ENCODE measurements around the gene CCDC85C. TPM values are rescaled to one million over a fixed set of nuclear protein-coding genes. Genes with fewer than 3 reads are reported as not detected.

Gene CCDC85C
- total RNA-seq, 6 donors from 2014 or later: 5.2 to 31.0 (median 20.4) TPM

DNA sequence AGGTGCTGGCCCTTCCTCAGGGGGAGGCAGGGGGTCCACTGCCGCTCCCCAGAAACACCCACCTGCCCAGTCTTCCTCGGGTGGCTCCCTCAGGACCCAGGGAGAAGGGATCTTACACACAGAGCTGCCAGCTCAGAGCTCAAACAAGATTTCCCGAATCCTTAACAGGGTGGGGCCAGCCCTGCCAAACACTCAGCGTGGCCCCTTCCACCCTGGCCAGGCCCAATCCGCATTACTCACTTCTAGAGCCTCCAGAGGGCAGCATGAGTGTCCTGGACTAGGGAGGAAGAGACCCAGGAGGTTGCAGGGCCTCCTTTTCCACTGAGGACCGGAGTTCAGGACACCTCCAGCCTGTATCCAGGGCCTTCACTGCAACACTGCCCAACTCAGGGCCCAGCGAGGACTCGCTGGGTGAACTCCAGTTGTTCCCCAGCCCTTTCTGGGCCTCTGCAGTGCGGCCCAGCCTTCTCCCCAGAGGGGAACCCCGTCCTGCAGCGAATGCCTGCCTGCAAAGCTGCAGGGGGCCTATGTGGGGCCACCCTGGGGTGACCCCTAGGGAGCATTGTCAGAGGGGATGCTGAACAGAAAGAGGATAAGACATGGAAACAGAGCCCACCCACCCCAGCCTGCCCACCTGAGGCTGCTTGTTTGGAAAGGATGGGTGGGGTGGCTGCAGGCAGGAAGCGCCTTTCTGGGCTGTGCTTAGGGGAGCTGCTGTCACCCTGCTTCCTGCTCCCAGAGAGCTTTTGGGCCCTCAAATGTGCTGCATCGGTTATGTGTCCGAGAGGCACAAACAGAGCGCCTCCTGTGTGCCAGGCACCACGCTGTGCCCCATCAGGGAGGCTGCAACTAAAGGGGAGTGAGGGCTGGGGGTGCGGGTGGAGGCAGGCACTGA is 79.0 kb downstream of the CCDC85C start:
- Histone ChIP-seq H3K27ac (peak overlapping the region in 3 of 4 donors; percentile 21 to 47 (median 37)), H3K9me3 (no peaks in the 10 kb centered on the region)
- WGBS, 2 donors: 54 to 59% methylated on average over 6 to 16 of the region's 17 CpGs

DNA sequence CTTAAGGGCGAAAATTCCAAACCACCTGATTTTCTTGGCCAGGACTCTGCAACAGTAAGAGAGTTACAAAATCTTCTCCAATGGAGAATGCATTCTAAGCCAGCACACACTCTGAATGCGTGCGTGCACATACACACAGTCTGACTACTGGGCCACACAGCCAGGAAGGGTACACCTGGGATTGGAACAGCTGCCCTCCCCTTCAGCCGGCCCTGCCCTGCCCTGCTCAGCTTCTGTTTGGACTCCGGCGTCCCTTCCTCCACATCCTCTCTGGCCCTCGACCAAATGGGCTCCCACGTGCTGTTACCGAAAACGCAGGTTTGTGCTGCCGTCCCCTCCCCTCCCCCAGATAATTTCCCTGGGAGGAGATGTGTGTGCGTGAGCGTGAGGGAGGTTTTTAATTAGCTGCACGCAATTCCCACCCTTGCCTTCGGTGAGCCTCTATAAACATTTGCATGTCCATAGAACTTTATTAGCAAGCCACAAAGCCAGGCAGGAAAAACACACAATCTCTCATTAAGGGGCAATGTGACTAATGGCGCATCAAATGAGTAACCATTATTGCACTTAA is 79.8 kb downstream of the CCDC85C start:
- Histone ChIP-seq H3K4me3 (no peak overlapping the region), H3K27me3 (no peaks in the 10 kb centered on the region), H3K9me3 (no peaks in the 10 kb centered on the region), H3K4me1 (peaks cover 30 to 50% (median 30%) of the 10 kb centered on the region in 4 donors), H3K36me3 (no peaks in the 10 kb centered on the region), H3K27ac (peak overlapping the region in 2 of 4 donors; percentile 37)
- ATAC-seq (ENCODE audit: low FRiP score in 2 of 2) (no peak), DNase-seq (no peak)
- WGBS, 2 donors: 59 to 65% methylated on average over 10 to 16 of the region's 16 CpGs
- no peak for TF ChIP-seq POLR2AphosphoS5 (IDR thresholded peaks at IDR 0.05)
- TF ChIP-seq EP300 (IDR thresholded peaks at IDR 0.05): no peak
- TF ChIP-seq CTCF (IDR thresholded peaks at IDR 0.05): no peak
- TF ChIP-seq POLR2A (IDR thresholded peaks at IDR 0.05): no peak

More for the DNA sequence above, 79.0 kb downstream of the CCDC85C start:
- peaks cover 30 to 50% (median 30%) of the 10 kb centered on the region in 4 donors for H3K4me1 ChIP-seq
- TF ChIP-seq CTCF (IDR thresholded peaks at IDR 0.05) (peak in 2 of 6 experiments; percentile 13 to 32), POLR2AphosphoS5 (IDR thresholded peaks at IDR 0.05) (no peak), POLR2A (IDR thresholded peaks at IDR 0.05) (no peak)
- H3K4me3 ChIP-seq: no peak overlapping the region
- H3K27me3 ChIP-seq: no peaks in the 10 kb centered on the region
- no peaks in the 10 kb centered on the region for H3K36me3 ChIP-seq
- ATAC-seq (ENCODE audit: low FRiP score in 2 of 2) (peak in 1 of 2 donors; percentile 45), DNase-seq (peak in 1 of 2 donors; percentile 61)

DNA sequence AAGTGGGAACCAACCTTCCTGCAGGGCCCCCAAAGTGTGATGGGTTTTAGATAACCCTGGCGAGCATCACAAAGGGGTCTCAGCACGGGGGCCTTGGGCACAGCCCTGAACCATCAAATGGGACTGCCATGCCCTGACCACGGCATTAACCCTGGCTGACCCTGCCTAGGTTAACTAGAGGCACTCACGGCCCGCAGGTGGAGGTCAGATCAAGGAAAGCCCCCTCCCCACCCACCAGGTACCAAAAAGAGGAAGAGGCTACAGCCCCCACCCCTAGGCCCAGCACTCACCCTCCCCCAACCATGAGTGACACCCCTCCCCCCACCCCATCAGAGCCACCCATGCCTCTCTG is 80.3 kb downstream of the CCDC85C start:
- Histone ChIP-seq H3K27ac (peak overlapping the region in 2 of 4 donors; percentile 37), H3K36me3 (no peaks in the 10 kb centered on the region), H3K27me3 (no peaks in the 10 kb centered on the region), H3K4me3 (no peak overlapping the region), H3K9me3 (no peaks in the 10 kb centered on the region), H3K4me1 (peaks cover 30 to 51% (median 31%) of the 10 kb centered on the region in 4 donors)
- 80 to 92% methylated on average over 4 to 5 of the region's 5 CpGs for WGBS, 2 donors
- TF ChIP-seq CTCF (IDR thresholded peaks at IDR 0.05) (no peak), POLR2A (IDR thresholded peaks at IDR 0.05) (no peak), EP300 (IDR thresholded peaks at IDR 0.05) (no peak), POLR2AphosphoS5 (IDR thresholded peaks at IDR 0.05) (no peak)
- DNase-seq (no peak), ATAC-seq (ENCODE audit: low FRiP score in 2 of 2) (no peak)

DNA sequence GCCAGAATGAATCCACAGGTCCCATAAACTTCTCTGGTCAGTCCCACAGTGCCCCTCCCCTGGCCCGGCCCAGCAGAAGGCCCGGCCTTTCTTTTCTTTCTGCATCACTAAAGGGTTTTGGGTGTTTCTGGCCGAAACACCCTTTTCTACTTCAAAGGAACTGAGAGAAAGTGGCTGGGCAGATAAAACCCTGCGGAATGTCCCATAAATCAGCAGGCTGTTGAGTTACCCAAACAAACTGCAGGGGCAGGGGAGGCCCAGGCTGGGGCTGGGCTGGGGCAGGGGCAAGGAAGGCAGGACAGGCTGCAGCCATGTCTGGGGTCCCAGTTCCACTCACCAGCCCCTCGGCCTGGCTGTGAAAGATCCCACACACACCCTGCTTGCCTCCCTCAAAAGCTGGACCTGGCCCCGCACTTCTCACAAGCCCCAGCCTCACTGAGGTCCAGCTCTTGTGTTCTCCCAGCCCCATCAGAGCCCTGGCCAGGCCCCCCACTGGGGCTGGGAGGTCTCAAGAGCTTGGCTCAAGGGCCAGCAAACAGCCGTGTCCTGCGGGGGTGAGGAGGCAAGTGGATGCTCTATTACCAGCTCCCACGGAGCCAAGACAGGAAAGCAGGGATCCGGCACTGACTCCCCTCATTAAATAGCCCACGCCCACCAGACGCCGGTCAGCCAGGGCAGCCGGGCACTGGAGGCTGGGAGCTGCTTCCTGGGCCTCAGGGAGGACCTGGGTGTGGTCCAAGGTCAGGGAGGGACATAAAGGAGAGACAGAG is 80.9 kb downstream of the CCDC85C start:
- Histone ChIP-seq H3K4me3 (no peak overlapping the region), H3K36me3 (no peaks in the 10 kb centered on the region), H3K27me3 (no peaks in the 10 kb centered on the region), H3K9me3 (no peaks in the 10 kb centered on the region), H3K4me1 (peaks cover 30 to 56% (median 37%) of the 10 kb centered on the region in 4 donors), H3K27ac (peak overlapping the region in 2 of 4 donors; percentile 37)
- DNase-seq (no peak), ATAC-seq (ENCODE audit: low FRiP score in 2 of 2) (no peak)
- TF ChIP-seq POLR2A (IDR thresholded peaks at IDR 0.05) (no peak), CTCF (IDR thresholded peaks at IDR 0.05) (no peak), POLR2AphosphoS5 (IDR thresholded peaks at IDR 0.05) (no peak), EP300 (IDR thresholded peaks at IDR 0.05) (no peak)
- WGBS, 2 donors: 64 to 68% methylated on average over 8 to 14 of the region's 14 CpGs
